Tongue (tissue), 2 donors: ENCODE results near the gene GHR. TPM values are rescaled to one million over a fixed set of nuclear protein-coding genes. Genes with fewer than 3 reads are reported as not detected.
A peak's percentile ranks its signal among the peaks of the same experiment; 100 is the strongest.
"Not testable (repeated sequence)": the region's sequence is repeated elsewhere in the genome, so short reads cannot be mapped to it uniquely, and the experiment has no call there.

Source experiments
- DNase-seq: peaks from one replicate; pipeline ENCODE4 v3.0.0-alpha.2; 2015
- total RNA-seq: library from RNA; depleted of rRNA; stranded (reverse); fragments of >200 nt; gene quantifications from one replicate; pipeline ENCODE4 v1.2.3, GENCODE V29; 2014

The GHR gene
- total RNA-seq, 1 donor from 2014 or later: 13.4 TPM

- no peak for DNase-seq
Observed at GRCh38 chr5:42720251-42720650, 297.0 kb downstream of the GHR start.

GRCh38 chr5:42721484-42721883 is 298.2 kb downstream of the GHR start:
- no peak for DNase-seq

GRCh38 chr5:42734531-42735058 is 311.4 kb downstream of the GHR start:
- DNase-seq: not testable (repeated sequence)

- DNase-seq: no peak
Observed at GRCh38 chr5:42740920-42741319, 317.7 kb downstream of the GHR start.

- DNase-seq: no peak
Observed at GRCh38 chr5:42745426-42745825, 322.2 kb downstream of the GHR start.

- DNase-seq: no peak
Observed at GRCh38 chr5:42745856-42746255, 322.6 kb downstream of the GHR start.

- no peak for DNase-seq
Observed at GRCh38 chr5:42749020-42749419, 325.8 kb downstream of the GHR start.

- DNase-seq: no peak
Observed at GRCh38 chr5:42750507-42750906, 327.3 kb downstream of the GHR start.

GRCh38 chr5:42751044-42751443 is 327.8 kb downstream of the GHR start:
- DNase-seq: no peak

- DNase-seq: no peak
Observed at GRCh38 chr5:42753099-42753498, 329.9 kb downstream of the GHR start.

GRCh38 chr5:42756606-42757601 is 333.7 kb downstream of the GHR start, which contains the start of gene CCDC152:
TSS of gene CCDC152 (plus strand) at chr5:42756818. CDS start at chr5:42759122, 2,304 bp downstream.
- DNase-seq: peak; percentile 52

GRCh38 chr5:42759456-42759855 is 336.2 kb downstream of the GHR start:
- DNase-seq: no peak

- DNase-seq: no peak
Observed at GRCh38 chr5:42760426-42760825, 337.2 kb downstream of the GHR start.

- DNase-seq: no peak
Observed at GRCh38 chr5:42761791-42762190, 338.6 kb downstream of the GHR start.

- DNase-seq: peak; percentile 64
Observed at GRCh38 chr5:42767491-42768105, 344.4 kb downstream of the GHR start.

- DNase-seq: no peak
Observed at GRCh38 chr5:42768106-42768504, 344.9 kb downstream of the GHR start.

- DNase-seq: no peak
Observed at GRCh38 chr5:42770003-42770402, 346.8 kb downstream of the GHR start.
